Measurements from ENCODE around the gene TRDMT1.

TRDMT1 gene

GRCh38 chr10:17226891-17227303 lies 25.4 kb upstream of the TRDMT1 start:
- no peak for TF ChIP-seq POLR2AphosphoS5 (IDR thresholded peaks at IDR 0.05; ENCODE audit: low read depth, low read length)
- TF ChIP-seq SIN3A (IDR thresholded peaks at IDR 0.05; ENCODE audit: borderline replicate concordance, insufficient read depth, low read length): no peak
- TF ChIP-seq FOXP2 (optimal IDR thresholded peaks at IDR 0.05; ENCODE audit: borderline replicate concordance, extremely low read depth, extremely low read length, insufficient read depth): no peak
- TF ChIP-seq REST (IDR thresholded peaks at IDR 0.05; ENCODE audit: insufficient read depth in 1 of 2, low read depth in 2 of 2, low read length in 2 of 2): no peak
- no peak for TF ChIP-seq TAF1 (IDR thresholded peaks at IDR 0.05; ENCODE audit: borderline replicate concordance, insufficient read depth, low read length)

DNA sequence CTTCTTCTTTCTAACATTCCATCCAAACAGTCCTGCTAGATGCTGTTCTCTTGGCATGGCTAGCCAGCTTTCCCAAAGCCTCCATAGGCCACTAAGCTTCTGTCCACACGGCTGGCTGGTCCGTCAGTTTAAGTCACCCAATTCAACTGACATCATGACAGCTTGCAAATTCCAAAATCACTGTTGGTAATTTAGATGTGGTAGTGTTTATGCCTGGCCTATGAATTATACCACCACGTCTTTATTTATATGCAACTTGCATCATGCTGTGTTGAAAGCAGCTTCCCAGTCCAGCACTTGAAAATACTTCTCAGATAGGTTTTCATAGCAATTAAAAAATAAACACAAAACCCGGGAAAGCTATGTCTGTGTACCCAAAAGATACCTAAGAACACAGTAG lies 24.3 kb upstream of the TRDMT1 start:
- TF ChIP-seq SIN3A (IDR thresholded peaks at IDR 0.05; ENCODE audit: borderline replicate concordance, insufficient read depth, low read length) (no peak), POLR2AphosphoS5 (IDR thresholded peaks at IDR 0.05; ENCODE audit: low read depth, low read length) (no peak), REST (IDR thresholded peaks at IDR 0.05; ENCODE audit: insufficient read depth in 1 of 2, low read depth in 2 of 2, low read length in 2 of 2) (no peak), FOXP2 (optimal IDR thresholded peaks at IDR 0.05; ENCODE audit: borderline replicate concordance, extremely low read depth, extremely low read length, insufficient read depth) (no peak), TAF1 (IDR thresholded peaks at IDR 0.05; ENCODE audit: borderline replicate concordance, insufficient read depth, low read length) (no peak)

GRCh38 chr10:17222329-17222728 lies 20.9 kb upstream of the TRDMT1 start:
- TF ChIP-seq TAF1 (IDR thresholded peaks at IDR 0.05; ENCODE audit: borderline replicate concordance, insufficient read depth, low read length) (no peak), SIN3A (IDR thresholded peaks at IDR 0.05; ENCODE audit: borderline replicate concordance, insufficient read depth, low read length) (no peak), POLR2AphosphoS5 (IDR thresholded peaks at IDR 0.05; ENCODE audit: low read depth, low read length) (no peak), FOXP2 (optimal IDR thresholded peaks at IDR 0.05; ENCODE audit: borderline replicate concordance, extremely low read depth, extremely low read length, insufficient read depth) (no peak), REST (IDR thresholded peaks at IDR 0.05; ENCODE audit: insufficient read depth in 1 of 2, low read depth in 2 of 2, low read length in 2 of 2) (no peak)

- TF ChIP-seq FOXP2 (optimal IDR thresholded peaks at IDR 0.05; ENCODE audit: borderline replicate concordance, extremely low read depth, extremely low read length, insufficient read depth) (no peak), REST (IDR thresholded peaks at IDR 0.05; ENCODE audit: insufficient read depth in 1 of 2, low read depth in 2 of 2, low read length in 2 of 2) (no peak)
Observed at GRCh38 chr10:17220652-17221100, 19.2 kb upstream of the TRDMT1 start.

DNA sequence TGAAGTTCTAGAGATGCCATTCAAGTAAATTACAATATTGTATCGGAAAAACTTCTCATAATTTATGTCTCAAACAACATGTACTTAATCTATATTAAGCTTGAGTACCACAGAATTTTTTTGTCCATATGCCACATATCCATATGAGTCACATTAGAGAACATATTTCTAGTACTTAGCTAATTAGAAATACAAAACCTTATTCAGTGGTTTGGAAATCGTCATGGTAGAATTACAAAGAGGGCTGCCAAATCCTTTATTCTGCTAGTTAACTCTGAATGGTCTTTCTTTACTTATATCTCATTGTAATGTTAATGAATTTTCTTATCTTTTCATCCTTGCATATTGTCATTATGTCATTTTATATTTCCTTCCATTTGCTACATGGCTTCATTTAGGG lies 17.6 kb upstream of the TRDMT1 start:
- TF ChIP-seq REST (IDR thresholded peaks at IDR 0.05; ENCODE audit: insufficient read depth in 1 of 2, low read depth in 2 of 2, low read length in 2 of 2): no peak
- TF ChIP-seq FOXP2 (optimal IDR thresholded peaks at IDR 0.05; ENCODE audit: borderline replicate concordance, extremely low read depth, extremely low read length, insufficient read depth): no peak
- no peak for TF ChIP-seq SIN3A (IDR thresholded peaks at IDR 0.05; ENCODE audit: borderline replicate concordance, insufficient read depth, low read length)
- TF ChIP-seq TAF1 (IDR thresholded peaks at IDR 0.05; ENCODE audit: borderline replicate concordance, insufficient read depth, low read length): no peak
- TF ChIP-seq POLR2AphosphoS5 (IDR thresholded peaks at IDR 0.05; ENCODE audit: low read depth, low read length): no peak

Data from PFSK-1 (cell line).